ENCODE results near the gene TULP4.

TULP4 gene

DNA sequence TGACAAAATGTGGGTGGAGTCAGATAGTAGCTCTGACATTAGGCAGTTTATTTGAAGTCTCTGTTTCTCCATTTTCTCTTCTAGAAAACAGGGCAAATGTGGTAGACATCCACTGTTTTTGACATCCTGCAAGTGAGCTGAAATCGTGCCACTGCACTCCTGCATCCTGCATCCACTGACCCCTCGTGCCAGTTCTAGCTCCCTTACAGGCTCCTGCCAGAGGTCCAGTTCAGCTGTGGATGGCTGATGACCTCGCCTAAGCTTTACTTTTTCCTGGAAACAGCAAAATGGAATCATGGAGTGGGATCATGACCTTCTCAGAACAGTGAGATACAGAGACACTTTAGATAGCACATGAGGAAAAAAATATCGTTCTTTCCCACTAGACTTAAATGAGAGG lies 58.5 kb downstream of the TULP4 start:
- H3K36me3 Mint-ChIP-seq (ENCODE audit: low read depth), result no peaks in the 10 kb centered on the region
- no peak overlapping the region for H3K4me3 Mint-ChIP-seq
- H3K9me3 Mint-ChIP-seq, result no peaks in the 10 kb centered on the region

DNA sequence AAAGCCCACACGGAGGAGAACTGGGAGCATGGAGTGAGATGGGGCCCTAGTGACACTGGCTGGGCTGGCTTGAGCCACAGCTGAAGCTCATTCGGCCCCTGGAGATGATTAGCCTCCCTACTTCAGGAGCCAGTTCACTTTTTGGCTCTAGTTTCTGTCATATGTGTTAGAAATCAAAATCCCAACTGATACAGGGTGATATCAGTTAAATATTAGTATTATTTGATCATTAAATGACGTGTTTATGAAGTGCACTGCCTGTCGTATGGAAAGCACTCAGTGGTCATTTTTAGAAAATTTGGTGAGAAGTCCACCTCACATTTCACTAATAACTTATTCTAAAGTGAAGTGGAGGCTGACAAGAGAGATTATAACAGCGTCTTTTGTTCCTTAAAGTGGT lies 59.0 kb downstream of the TULP4 start:
- no peak for DNase-seq (ENCODE audit: low spot score)
- no peak overlapping the region for H3K27ac Mint-ChIP-seq
- H3K9me3 Mint-ChIP-seq, result no peaks in the 10 kb centered on the region
- H3K4me1 Mint-ChIP-seq (ENCODE audit: low read depth), result peaks cover 8% of the 10 kb centered on the region
- H3K27me3 Mint-ChIP-seq (ENCODE audit: low read depth), result no peaks in the 10 kb centered on the region
- H3K36me3 Mint-ChIP-seq (ENCODE audit: low read depth), result no peaks in the 10 kb centered on the region
- H3K4me3 Mint-ChIP-seq, result no peak overlapping the region

More for the DNA sequence above, 58.5 kb downstream of the TULP4 start:
- Mint-ChIP-seq H3K4me1 (ENCODE audit: low read depth) (peaks cover 10% of the 10 kb centered on the region), H3K27ac (no peak overlapping the region), H3K27me3 (ENCODE audit: low read depth) (no peaks in the 10 kb centered on the region)
- DNase-seq (ENCODE audit: low spot score), result no peak

DNA sequence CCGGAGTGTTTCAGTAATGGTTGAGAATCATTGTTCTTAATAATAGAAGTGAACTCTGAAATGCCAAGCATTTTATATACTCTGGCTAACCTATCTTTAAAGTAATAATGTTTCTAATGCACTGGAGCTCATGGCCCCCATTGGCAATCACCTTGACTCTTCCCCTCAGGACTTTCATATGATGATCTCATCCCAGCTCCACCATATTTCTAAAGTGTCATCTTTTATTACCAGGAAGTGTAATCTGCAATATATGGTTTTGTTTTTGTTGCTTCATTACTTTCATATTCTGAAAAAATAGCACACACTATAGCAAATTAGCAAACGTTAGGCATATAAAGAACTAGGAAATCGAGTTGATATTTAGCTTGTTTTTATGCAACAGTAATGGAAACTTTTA lies 60.3 kb downstream of the TULP4 start:
- H3K27me3 Mint-ChIP-seq (ENCODE audit: low read depth), result no peaks in the 10 kb centered on the region
- no peak for DNase-seq (ENCODE audit: low spot score)
- peaks cover 2% of the 10 kb centered on the region for H3K4me1 Mint-ChIP-seq (ENCODE audit: low read depth)
- H3K9me3 Mint-ChIP-seq, result no peaks in the 10 kb centered on the region
- H3K27ac Mint-ChIP-seq, result no peak overlapping the region
- H3K4me3 Mint-ChIP-seq, result no peak overlapping the region
- H3K36me3 Mint-ChIP-seq (ENCODE audit: low read depth), result no peaks in the 10 kb centered on the region

DNA sequence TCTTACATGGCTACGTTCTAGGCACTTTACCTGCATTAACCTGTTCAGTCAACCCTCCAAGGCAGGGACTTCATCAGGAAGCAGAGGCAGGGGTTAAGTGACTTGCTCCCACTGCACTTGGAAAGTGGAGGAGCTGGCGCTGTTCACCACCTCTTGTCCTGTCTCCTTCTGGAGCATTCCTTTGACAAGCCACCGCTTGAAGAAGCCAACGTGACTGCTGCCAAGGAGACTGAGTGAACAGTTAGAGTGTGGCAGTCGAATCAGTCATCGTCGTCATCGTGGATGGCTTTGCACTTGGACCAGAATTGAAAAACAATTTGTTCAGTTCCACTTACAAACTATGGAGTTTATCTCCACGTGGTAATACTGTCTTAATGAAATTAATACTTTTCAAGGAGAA lies 60.9 kb downstream of the TULP4 start:
- H3K9me3 Mint-ChIP-seq, result no peaks in the 10 kb centered on the region
- no peak overlapping the region for H3K27ac Mint-ChIP-seq
- DNase-seq (ENCODE audit: low spot score), result no peak
- peaks cover 2% of the 10 kb centered on the region for H3K4me1 Mint-ChIP-seq (ENCODE audit: low read depth)
- H3K36me3 Mint-ChIP-seq (ENCODE audit: low read depth), result no peaks in the 10 kb centered on the region
- H3K4me3 Mint-ChIP-seq, result no peak overlapping the region
- no peaks in the 10 kb centered on the region for H3K27me3 Mint-ChIP-seq (ENCODE audit: low read depth)

DNA sequence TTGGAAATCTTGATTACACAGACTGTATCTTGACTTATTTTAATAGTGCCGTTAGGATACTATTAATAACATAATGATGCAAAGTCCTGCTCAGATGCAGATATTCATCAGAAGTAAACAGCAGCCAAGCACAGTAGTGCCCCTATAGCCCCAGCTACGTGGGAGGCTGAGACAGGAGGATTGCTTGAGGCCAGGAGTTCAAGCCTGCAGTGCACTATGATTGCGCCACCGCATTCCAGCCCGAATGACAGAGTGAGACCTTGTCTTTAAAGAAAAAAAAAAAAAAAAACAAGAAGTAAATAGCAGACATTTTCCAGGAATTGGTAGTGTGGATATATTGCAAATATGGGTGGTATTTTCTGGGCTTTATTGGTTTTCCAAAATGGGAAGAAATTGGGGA lies 61.8 kb downstream of the TULP4 start:
- Mint-ChIP-seq H3K27me3 (ENCODE audit: low read depth) (no peaks in the 10 kb centered on the region), H3K27ac (no peak overlapping the region), H3K4me3 (no peak overlapping the region), H3K9me3 (no peaks in the 10 kb centered on the region), H3K4me1 (ENCODE audit: low read depth) (peaks cover 2% of the 10 kb centered on the region), H3K36me3 (ENCODE audit: low read depth) (no peaks in the 10 kb centered on the region)
- DNase-seq (ENCODE audit: low spot score), result no peak

DNA sequence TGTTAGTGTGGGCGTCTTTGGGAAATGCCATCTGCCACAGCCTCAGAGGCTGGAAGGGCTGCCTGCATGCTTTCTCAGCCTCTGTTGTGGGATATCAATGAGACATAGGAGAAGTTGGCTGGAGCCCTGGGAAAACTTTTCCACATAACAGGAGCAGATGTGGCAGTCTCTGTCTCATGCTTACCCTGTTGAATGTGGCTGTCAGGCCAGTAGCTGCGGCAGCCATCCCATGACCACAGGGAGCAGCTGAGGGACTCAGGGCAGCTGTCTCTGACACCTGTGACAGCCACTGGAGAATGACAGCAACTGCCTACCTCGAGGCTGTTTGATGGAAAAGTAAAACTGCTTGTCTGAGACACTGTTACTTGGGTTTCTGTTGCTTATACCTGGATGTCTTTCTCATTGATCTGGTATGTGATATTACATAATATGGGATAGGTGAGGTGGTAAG lies 64.4 kb downstream of the TULP4 start:
- Mint-ChIP-seq H3K27ac (no peak overlapping the region), H3K9me3 (no peaks in the 10 kb centered on the region), H3K36me3 (ENCODE audit: low read depth) (no peaks in the 10 kb centered on the region), H3K4me3 (no peak overlapping the region), H3K4me1 (ENCODE audit: low read depth) (peaks cover 2% of the 10 kb centered on the region), H3K27me3 (ENCODE audit: low read depth) (peaks cover 2% of the 10 kb centered on the region)
- no peak for DNase-seq (ENCODE audit: low spot score)

DNA sequence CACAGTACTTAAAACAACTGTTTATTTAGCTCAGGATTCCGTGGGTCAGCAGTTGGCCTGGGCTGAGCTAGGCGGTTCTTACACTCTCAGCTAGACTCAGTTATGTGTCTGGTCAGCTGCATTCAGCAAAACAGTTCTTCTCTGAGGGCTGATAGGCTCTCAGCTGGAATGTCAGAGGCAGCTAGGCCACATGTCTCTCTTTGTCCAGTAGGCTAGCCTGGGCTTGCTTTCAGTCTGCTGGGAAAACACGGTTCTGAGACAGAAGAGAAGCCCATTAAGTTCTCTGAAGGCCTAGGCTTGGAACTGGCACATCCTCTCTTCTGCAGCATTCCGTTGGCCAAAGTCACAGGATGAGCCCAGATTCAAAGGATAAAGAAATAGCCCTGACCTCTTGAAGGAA lies 65.6 kb downstream of the TULP4 start:
- H3K27me3 Mint-ChIP-seq (ENCODE audit: low read depth), result peaks cover 2% of the 10 kb centered on the region

DNA sequence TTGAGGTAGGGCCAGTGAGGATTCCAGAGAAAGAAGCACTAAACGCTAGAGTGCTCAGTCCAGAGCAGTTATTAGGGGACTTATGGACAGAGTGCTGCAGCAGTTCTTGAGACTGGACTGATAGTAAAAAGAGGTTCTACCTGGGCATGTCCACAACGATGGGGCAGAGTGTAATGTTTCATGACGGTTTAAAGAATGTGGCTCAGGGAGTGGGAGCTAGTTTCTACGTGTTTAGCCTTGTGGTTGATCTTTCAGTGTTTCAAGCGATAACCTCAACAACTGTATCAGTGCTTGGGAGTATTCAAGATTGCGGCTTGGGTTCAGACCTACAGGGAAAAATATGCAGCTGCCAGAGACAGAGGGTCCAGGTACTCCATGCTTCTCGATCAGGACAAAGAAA lies 67.1 kb downstream of the TULP4 start:
- H3K27me3 Mint-ChIP-seq (ENCODE audit: low read depth), result peaks cover 2% of the 10 kb centered on the region
- no peaks in the 10 kb centered on the region for H3K9me3 Mint-ChIP-seq
- H3K4me1 Mint-ChIP-seq (ENCODE audit: low read depth), result no peaks in the 10 kb centered on the region
- no peak overlapping the region for H3K27ac Mint-ChIP-seq
- H3K36me3 Mint-ChIP-seq (ENCODE audit: low read depth), result no peaks in the 10 kb centered on the region
- DNase-seq (ENCODE audit: low spot score), result no peak
- H3K4me3 Mint-ChIP-seq, result no peak overlapping the region

More for the DNA sequence above, 65.6 kb downstream of the TULP4 start:
- DNase-seq (ENCODE audit: low spot score), result no peak
- Mint-ChIP-seq H3K27ac (no peak overlapping the region), H3K9me3 (no peaks in the 10 kb centered on the region), H3K4me1 (ENCODE audit: low read depth) (no peaks in the 10 kb centered on the region), H3K4me3 (no peak overlapping the region), H3K36me3 (ENCODE audit: low read depth) (no peaks in the 10 kb centered on the region)

DNA sequence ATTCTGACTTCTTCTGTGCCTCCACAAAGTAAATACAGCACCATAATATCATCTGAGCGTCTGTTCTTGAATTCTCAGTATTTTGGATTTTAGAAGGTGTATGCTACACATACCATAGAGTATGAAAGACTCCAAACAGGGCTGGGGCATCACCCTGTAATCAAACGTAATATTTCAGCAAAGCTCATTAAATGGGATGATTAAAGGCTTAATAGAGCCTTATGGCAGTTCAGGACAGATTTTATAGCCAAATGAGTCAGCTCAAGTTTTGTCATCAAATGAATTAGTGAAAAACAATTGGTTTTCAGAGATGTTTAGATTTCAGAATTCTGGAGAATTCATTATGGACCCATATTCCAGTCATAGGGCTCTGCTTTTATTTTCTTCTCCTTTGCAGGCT lies 68.9 kb downstream of the TULP4 start:
- Mint-ChIP-seq H3K4me3 (no peak overlapping the region), H3K27ac (no peak overlapping the region), H3K36me3 (ENCODE audit: low read depth) (no peaks in the 10 kb centered on the region), H3K9me3 (no peaks in the 10 kb centered on the region), H3K4me1 (ENCODE audit: low read depth) (no peaks in the 10 kb centered on the region), H3K27me3 (ENCODE audit: low read depth) (peaks cover 2% of the 10 kb centered on the region)
- no peak for DNase-seq (ENCODE audit: low spot score)

DNA sequence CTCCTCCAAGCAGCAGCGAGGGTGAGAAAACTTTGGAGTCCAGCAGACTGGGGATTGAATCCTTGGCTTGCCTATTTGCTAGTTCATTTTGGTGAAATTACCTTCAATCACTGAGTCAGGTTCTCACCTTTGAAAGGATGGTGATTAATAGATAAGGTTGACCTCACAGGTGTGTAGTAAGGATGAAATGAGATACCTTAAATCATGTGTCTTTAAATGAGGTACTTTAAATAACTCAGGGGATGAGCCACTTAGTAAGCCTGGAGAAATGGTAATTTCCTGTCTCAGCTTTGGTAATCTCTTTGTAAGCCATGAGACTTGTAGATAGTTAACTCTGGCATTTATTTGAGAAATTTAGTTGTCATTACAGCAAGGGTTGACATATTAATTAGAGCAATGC lies 70.2 kb downstream of the TULP4 start:
- Mint-ChIP-seq H3K36me3 (ENCODE audit: low read depth) (no peaks in the 10 kb centered on the region), H3K4me1 (ENCODE audit: low read depth) (peaks cover 5% of the 10 kb centered on the region), H3K4me3 (no peak overlapping the region), H3K27me3 (ENCODE audit: low read depth) (peaks cover 2% of the 10 kb centered on the region), H3K9me3 (no peaks in the 10 kb centered on the region), H3K27ac (no peak overlapping the region)
- no peak for DNase-seq (ENCODE audit: low spot score)

DNA sequence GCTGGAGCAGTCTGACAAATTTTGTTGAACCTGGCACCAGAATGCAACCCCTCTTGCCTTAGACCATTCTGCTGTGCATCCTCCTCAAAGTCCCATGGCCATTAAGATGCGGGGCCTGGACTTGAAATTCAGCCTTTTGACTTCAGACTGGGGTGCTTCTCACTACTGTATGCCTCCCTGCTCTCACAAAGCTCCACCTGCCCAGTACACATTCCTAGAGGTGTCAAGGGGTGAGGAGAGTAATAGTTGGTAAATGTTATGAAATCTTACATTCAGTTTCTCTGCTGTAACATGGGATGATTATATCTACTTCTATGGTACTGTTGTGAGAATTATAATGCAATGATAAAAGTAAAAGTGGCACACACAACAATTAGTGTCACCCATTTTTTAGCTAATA lies 70.8 kb downstream of the TULP4 start:
- H3K36me3 Mint-ChIP-seq (ENCODE audit: low read depth), result no peaks in the 10 kb centered on the region
- no peak for DNase-seq (ENCODE audit: low spot score)
- peaks cover 9% of the 10 kb centered on the region for H3K4me1 Mint-ChIP-seq (ENCODE audit: low read depth)
- H3K9me3 Mint-ChIP-seq, result no peaks in the 10 kb centered on the region
- no peak overlapping the region for H3K4me3 Mint-ChIP-seq
- no peak overlapping the region for H3K27ac Mint-ChIP-seq
- H3K27me3 Mint-ChIP-seq (ENCODE audit: low read depth), result peaks cover 2% of the 10 kb centered on the region

DNA sequence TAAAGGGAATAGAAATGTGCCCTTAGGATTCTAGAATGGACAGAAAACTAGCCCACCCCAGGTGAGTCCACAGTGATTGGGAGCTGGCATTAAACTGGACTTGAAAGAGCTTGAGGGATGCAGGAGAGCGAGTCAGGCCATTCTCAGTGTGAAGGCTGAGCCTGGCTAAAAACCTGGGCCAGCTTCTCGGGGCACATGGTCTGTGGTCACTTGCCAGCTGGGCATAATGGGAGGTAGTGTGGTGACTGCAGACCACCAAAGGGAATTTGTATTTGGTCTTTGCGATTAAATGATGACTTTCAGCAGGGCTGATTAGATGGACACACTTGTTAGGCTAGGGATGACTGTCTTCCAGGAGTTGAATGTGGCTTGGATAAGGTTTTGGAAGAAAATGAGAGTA lies 71.3 kb downstream of the TULP4 start:
- Mint-ChIP-seq H3K4me3 (no peak overlapping the region), H3K4me1 (ENCODE audit: low read depth) (peaks cover 9% of the 10 kb centered on the region), H3K27ac (no peak overlapping the region), H3K9me3 (no peaks in the 10 kb centered on the region), H3K27me3 (ENCODE audit: low read depth) (peaks cover 2% of the 10 kb centered on the region), H3K36me3 (ENCODE audit: low read depth) (no peaks in the 10 kb centered on the region)
- no peak for DNase-seq (ENCODE audit: low spot score)

DNA sequence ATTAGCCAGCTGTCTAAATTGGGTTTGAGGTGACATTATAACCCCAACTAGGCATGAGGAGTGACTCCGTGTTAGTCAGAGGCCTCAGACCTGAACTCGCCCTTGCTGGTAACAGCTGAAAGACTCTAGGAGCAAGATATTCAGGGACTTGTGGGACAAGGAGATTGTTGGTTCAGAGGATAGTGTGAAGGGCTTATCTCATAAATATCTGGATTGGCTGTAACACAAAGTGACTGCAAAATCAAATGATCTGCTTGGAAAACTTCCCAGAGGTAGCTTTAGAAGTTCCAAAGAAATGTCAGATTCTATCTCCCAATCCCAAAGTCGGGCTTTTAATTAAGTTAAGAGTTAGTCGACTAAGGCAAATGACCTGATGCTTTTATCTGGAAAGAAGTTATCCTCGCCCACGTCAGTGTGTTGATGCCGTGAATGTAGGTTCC lies 72.4 kb downstream of the TULP4 start:
- H3K9me3 Mint-ChIP-seq, result no peaks in the 10 kb centered on the region
- DNase-seq (ENCODE audit: low spot score), result no peak
- no peak overlapping the region for H3K27ac Mint-ChIP-seq
- H3K27me3 Mint-ChIP-seq (ENCODE audit: low read depth), result peaks cover 2% of the 10 kb centered on the region
- peaks cover 11% of the 10 kb centered on the region for H3K4me1 Mint-ChIP-seq (ENCODE audit: low read depth)
- H3K4me3 Mint-ChIP-seq, result no peak overlapping the region
- no peaks in the 10 kb centered on the region for H3K36me3 Mint-ChIP-seq (ENCODE audit: low read depth)

DNA sequence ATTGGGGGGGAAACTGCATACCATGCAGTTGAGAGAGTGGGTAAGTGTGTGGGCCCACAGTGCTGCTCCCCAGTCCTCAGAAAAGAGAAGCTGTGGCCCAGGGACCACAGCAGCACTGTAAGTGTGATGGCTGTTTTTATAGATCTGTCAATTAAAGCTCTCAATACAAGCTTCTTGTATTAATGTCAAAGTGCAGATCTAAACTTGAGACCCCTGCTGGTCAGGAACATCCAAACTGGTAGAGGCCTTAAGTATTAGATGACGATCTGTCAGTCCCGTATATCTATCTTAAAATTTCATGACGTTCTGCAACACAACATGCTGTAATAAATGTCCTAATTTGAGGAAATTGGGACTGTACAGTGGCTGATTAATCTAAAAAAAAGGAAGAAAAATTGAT lies 74.8 kb downstream of the TULP4 start:
- Mint-ChIP-seq H3K4me3 (no peak overlapping the region), H3K36me3 (ENCODE audit: low read depth) (peaks cover 2% of the 10 kb centered on the region)
- no peak for DNase-seq (ENCODE audit: low spot score)

DNA sequence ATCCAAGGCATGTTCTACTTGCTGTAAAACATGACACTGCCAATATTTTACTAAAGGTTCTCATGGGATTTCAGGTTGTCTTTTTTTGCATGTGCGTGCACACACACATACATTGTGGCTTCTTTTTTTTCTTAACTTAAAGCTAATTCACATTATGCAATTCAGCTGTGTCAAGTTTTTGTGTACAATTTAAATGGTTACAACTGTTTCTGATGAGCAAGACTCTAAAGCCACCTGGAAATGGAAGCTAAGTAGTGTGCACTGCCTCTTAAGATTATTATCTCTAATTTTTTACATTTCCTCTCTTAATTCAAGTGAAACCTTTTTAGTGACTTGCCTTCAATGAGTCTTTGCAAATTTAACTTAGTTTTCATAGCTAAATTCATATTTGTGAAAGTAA lies 75.3 kb downstream of the TULP4 start:
- no peaks in the 10 kb centered on the region for H3K27me3 Mint-ChIP-seq (ENCODE audit: low read depth)
- DNase-seq (ENCODE audit: low spot score), result no peak
- H3K4me1 Mint-ChIP-seq (ENCODE audit: low read depth), result peaks cover 11% of the 10 kb centered on the region
- no peak overlapping the region for H3K4me3 Mint-ChIP-seq
- H3K36me3 Mint-ChIP-seq (ENCODE audit: low read depth), result peaks cover 2% of the 10 kb centered on the region
- H3K9me3 Mint-ChIP-seq, result no peaks in the 10 kb centered on the region
- H3K27ac Mint-ChIP-seq, result no peak overlapping the region

More for the DNA sequence above, 74.8 kb downstream of the TULP4 start:
- no peak overlapping the region for H3K27ac Mint-ChIP-seq
- H3K9me3 Mint-ChIP-seq, result no peaks in the 10 kb centered on the region
- peaks cover 11% of the 10 kb centered on the region for H3K4me1 Mint-ChIP-seq (ENCODE audit: low read depth)
- no peaks in the 10 kb centered on the region for H3K27me3 Mint-ChIP-seq (ENCODE audit: low read depth)
